HCT116 (cell line): ENCODE results near the gene TIGD2. TPM values are rescaled to one million over a fixed set of nuclear protein-coding genes. Genes with fewer than 3 reads are reported as not detected.

Experiments
- ATAC-seq: fragments of 200-7000 bp; cut with Tn5 transposase; 2 replicates; pipeline ENCODE4 v1.9.1; 2020; ENCODE audit warnings: mild to moderate bottlenecking, moderate library complexity
- BruUV-seq: library from RNA; stranded (reverse); fragments of 400-500 nt; replicated peaks from 2 replicates; lab custom pipeline; 2021; lab: Mats Ljungman, UMichigan
- CTCF ChIA-PET: fragments of 300-600 bp; sonication (Branson Sonifier 250); formaldehyde crosslinking; loops from one replicate; lab custom pipeline; 2021; ENCODE audit warnings: antibody characterized with exemption; lab: Charles Lee
- POLR2A ChIA-PET: fragments of 300-600, 350-600 bp; sonication (Branson Sonifier 250); formaldehyde crosslinking; loops from one replicate; lab custom pipeline; 2021; ENCODE audit warnings: antibody characterized with exemption; lab: Charles Lee
- RAD21 ChIA-PET, 2 experiments: fragments of 300-600 bp; sonication (Branson Sonifier 250); formaldehyde crosslinking; loops; one replicate each; lab custom pipeline; 2023; ENCODE audit warnings: low total read pairs in 2 of 2; ENCODE audit not compliant: uncharacterized antibody in 2 of 2, unreplicated experiment in 2 of 2, low non-redundant PET in 1 of 2; lab: Charles Lee
- DNase-seq: peaks from one replicate; pipeline ENCODE4 v3.0.0-alpha.2; 2010; ENCODE audit warnings: low read depth, low spot score
- H2AFZ ChIP-seq: fragments of 200-600 bp; shearing (Covaris generic), sonication (generic); 2 replicates; pipeline ENCODE4 v1.6.1; 2017; ENCODE audit warnings: low read depth, mixed run types, mixed read lengths, antibody characterized with exemption, low read length; ENCODE audit not compliant: poor library complexity, severe bottlenecking
- H3K27ac ChIP-seq: 2 replicates; pipeline ENCODE4 v1.5.1; 2012; ENCODE audit warnings: low read depth, low read length
- H3K27me3 ChIP-seq: fragments of 200-600 bp; sonication (generic); 2 replicates; pipeline ENCODE4 v1.6.1; 2016; ENCODE audit warnings: mixed run types, low read length, mixed read lengths; ENCODE audit not compliant: insufficient read depth
- H3K36me3 ChIP-seq, 2 experiments: fragments of 200-500 bp in 1 of 2; fragments of 200-600 bp in 1 of 2; sonication (Bioruptor generic) in 1 of 2; sonication (generic) in 1 of 2; 2 replicates each; pipeline versions ENCODE4 v1.5.1 to v1.6.1; 2014 to 2016; ENCODE audit warnings: low read length in 2 of 2, inconsistent platforms in 1 of 2, mixed read lengths in 1 of 2, mixed run types in 1 of 2; ENCODE audit not compliant: insufficient read depth in 2 of 2, control insufficient read depth in 1 of 2
- H3K4me1 ChIP-seq, 2 experiments: fragments of 200-600 bp in 1 of 2; sonication (generic) in 1 of 2; 2 replicates each; pipeline versions ENCODE4 v1.5.1 to v1.6.1; 2012 to 2017; ENCODE audit warnings: low read length in 2 of 2, inconsistent platforms in 1 of 2, mild to moderate bottlenecking in 1 of 2, mixed read lengths in 1 of 2, mixed run types in 1 of 2, moderate library complexity in 1 of 2; ENCODE audit not compliant: insufficient read depth in 2 of 2, control insufficient read depth in 1 of 2
- H3K4me2 ChIP-seq: fragments of 200-600 bp; sonication (generic); 2 replicates; pipeline ENCODE4 v1.6.1; 2017; ENCODE audit warnings: mixed run types, low read length, mixed read lengths
- H3K4me3 ChIP-seq, 2 experiments: fragments of 200-600 bp in 1 of 2; sonication (generic) in 1 of 2; replicated peaks in 1 of 2; 2 replicates each; pipeline ENCODE4 v1.5.1; 2011 to 2016; ENCODE audit warnings: low read length in 2 of 2, control low read depth in 1 of 2, low read depth in 1 of 2, mild to moderate bottlenecking in 1 of 2, mixed read lengths in 1 of 2, mixed run types in 1 of 2
- H3K79me2 ChIP-seq: fragments of 200-600 bp; sonication (generic); 2 replicates; pipeline ENCODE4 v1.6.1; 2017; ENCODE audit warnings: mild to moderate bottlenecking, mixed run types, low read length, moderate library complexity, mixed read lengths; ENCODE audit not compliant: insufficient read depth
- H3K9ac ChIP-seq: fragments of 200-600 bp; sonication (generic); 2 replicates; pipeline ENCODE4 v1.6.1; 2016; ENCODE audit warnings: low read length, mixed read lengths
- H3K9me2 ChIP-seq: fragments of 200-600 bp; sonication (generic), shearing (Covaris generic); 2 replicates; pipeline ENCODE4 v1.6.1; 2017; ENCODE audit warnings: mixed run types, mild to moderate bottlenecking, moderate library complexity; ENCODE audit not compliant: insufficient read depth
- H3K9me3 ChIP-seq, 2 experiments: fragments of 200-500 bp in 1 of 2; fragments of 200-600 bp in 1 of 2; sonication (Bioruptor generic) in 1 of 2; sonication (generic) in 1 of 2; 2 replicates each; pipeline ENCODE4 v1.6.1; 2014 to 2017; ENCODE audit warnings: low read length in 2 of 2, mixed read lengths in 2 of 2, inconsistent platforms in 1 of 2, low read depth in 1 of 2, mild to moderate bottlenecking in 1 of 2, mixed run types in 1 of 2, moderate library complexity in 1 of 2; ENCODE audit not compliant: control insufficient read depth in 1 of 2, insufficient read depth in 1 of 2
- H4K20me1 ChIP-seq: fragments of 200-600 bp; sonication (generic), shearing (Covaris generic); 2 replicates; pipeline ENCODE4 v1.6.1; 2017; ENCODE audit warnings: mixed run types, mild to moderate bottlenecking, moderate library complexity; ENCODE audit not compliant: insufficient read depth
- ATF3 ChIP-seq: IDR thresholded peaks from 2 replicates; pipeline ENCODE4 v1.6.1; 2012
- CBX3 ChIP-seq: IDR thresholded peaks from 2 replicates; pipeline ENCODE4 v1.6.1; 2012; ENCODE audit warnings: low read depth
- CEBPB ChIP-seq: IDR thresholded peaks from 2 replicates; pipeline ENCODE4 v1.6.1; 2012; ENCODE audit warnings: low read depth
- EZH2 ChIP-seq: fragments of 200-600 bp; sonication (generic); IDR thresholded peaks from 2 replicates; pipeline ENCODE4 v1.6.1; 2017; ENCODE audit warnings: antibody characterized with exemption, mixed run types
- FOSL1 ChIP-seq: IDR thresholded peaks from 2 replicates; pipeline ENCODE4 v1.6.1; 2012; ENCODE audit warnings: low read depth
- JUND ChIP-seq: IDR thresholded peaks from 2 replicates; pipeline ENCODE4 v1.6.1; 2012
- MAX ChIP-seq: IDR thresholded peaks from 2 replicates; pipeline ENCODE4 v1.6.1; 2012
- POLR2AphosphoS5 ChIP-seq: IDR thresholded peaks from 2 replicates; pipeline ENCODE4 v1.6.1; 2011; ENCODE audit warnings: mild to moderate bottlenecking, low read depth, low read length, moderate library complexity
- RAD21 ChIP-seq: IDR thresholded peaks from 2 replicates; pipeline ENCODE4 v1.6.1; 2012; ENCODE audit warnings: low read depth, mild to moderate bottlenecking
- SIN3A ChIP-seq: IDR thresholded peaks from 2 replicates; pipeline ENCODE4 v1.6.1; 2012; ENCODE audit warnings: low read depth
- SP1 ChIP-seq: IDR thresholded peaks from 2 replicates; pipeline ENCODE4 v1.6.1; 2012; ENCODE audit warnings: low read depth
- SRF ChIP-seq: IDR thresholded peaks from 2 replicates; pipeline ENCODE4 v1.6.1; 2012; ENCODE audit warnings: low read depth
- TCF7L2 ChIP-seq: IDR thresholded peaks from 2 replicates; pipeline ENCODE4 v1.7.0; 2011; ENCODE audit warnings: borderline replicate concordance, inconsistent platforms; ENCODE audit not compliant: insufficient read depth, insufficient read length; ENCODE audit errors: extremely low read depth
- ZBTB33 ChIP-seq: IDR thresholded peaks from 2 replicates; pipeline ENCODE4 v1.6.1; 2011; ENCODE audit warnings: mild to moderate bottlenecking, low read length, moderate library complexity; ENCODE audit not compliant: insufficient replicate concordance; ENCODE audit errors: extremely low read depth
- ZFX ChIP-seq: fragments of 450-650 bp; IDR thresholded peaks from 2 replicates; pipeline ENCODE4 v1.6.1; 2017
- intact Hi-C: fragments of 100-400 bp; cut with micrococcal nuclease; formaldehyde crosslinking; loops from 2 replicates; pipeline ENCODE4 v1.10.0; 2022
- total RNA-seq: library from RNA; stranded (reverse); gene quantifications from one replicate; pipeline ENCODE4 v1.2.1, GENCODE V29; 2021; ENCODE audit not compliant: unreplicated experiment
- TF ChIP-seq, protein P1 (sequence below): IDR thresholded peaks from 2 replicates; pipeline ENCODE4 v1.6.1; 2012; ENCODE audit warnings: low read depth

Gene TIGD2
- total RNA-seq, 1 experiment from 2014 or later = 10.3 TPM

DNA sequence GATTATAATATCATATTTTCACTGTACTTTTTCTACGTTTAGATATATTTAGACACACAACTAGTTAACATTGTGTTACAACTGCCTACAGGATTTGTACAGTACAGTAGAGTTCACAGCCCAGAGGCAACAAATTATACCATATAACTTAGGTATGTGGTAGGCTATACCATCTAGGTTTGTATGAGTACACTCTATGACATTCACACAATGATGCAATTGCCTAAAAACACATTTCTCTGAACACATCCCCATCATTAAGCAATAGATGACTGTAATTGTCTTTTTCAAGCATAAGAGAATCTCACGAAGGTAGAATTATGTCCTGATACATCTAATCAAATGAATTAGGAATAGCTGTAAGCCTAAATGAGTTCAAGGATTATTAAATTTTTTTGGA, 12.3 kb upstream of the TIGD2 start (continued):
- TF ChIP-seq ZBTB33 = no peak
- no peak for TF ChIP-seq SP1
- no peak for TF ChIP-seq JUND
- no peak for TF ChIP-seq TCF7L2
- TF ChIP-seq MAX = no peak
- no peak for TF ChIP-seq EZH2
- no peak for TF ChIP-seq SRF
- TF ChIP-seq, all 23 proteins: peak for 0

GRCh38 chr4:89099471-89099870, 11.9 kb upstream of the TIGD2 start:
- H3K79me2 ChIP-seq = no peaks in the 10 kb centered on the region
- RAD21 ChIA-PET = no interaction called here
- H3K27me3 ChIP-seq = no peaks in the 10 kb centered on the region
- no peaks in the 10 kb centered on the region for H3K36me3 ChIP-seq
- no peak for DNase-seq
- no peak overlapping the region for H3K4me3 ChIP-seq
- H4K20me1 ChIP-seq = no peaks in the 10 kb centered on the region
- TF ChIP-seq FOSL1 (no peak), EZH2 (no peak), CEBPB (no peak), SP1 (no peak), ZFX (no peak), CBX3 (no peak), POLR2AphosphoS5 (no peak), TCF7L2 (no peak), SIN3A (no peak), RAD21 (no peak), ATF3 (no peak)
- TF ChIP-seq, protein P1, sequence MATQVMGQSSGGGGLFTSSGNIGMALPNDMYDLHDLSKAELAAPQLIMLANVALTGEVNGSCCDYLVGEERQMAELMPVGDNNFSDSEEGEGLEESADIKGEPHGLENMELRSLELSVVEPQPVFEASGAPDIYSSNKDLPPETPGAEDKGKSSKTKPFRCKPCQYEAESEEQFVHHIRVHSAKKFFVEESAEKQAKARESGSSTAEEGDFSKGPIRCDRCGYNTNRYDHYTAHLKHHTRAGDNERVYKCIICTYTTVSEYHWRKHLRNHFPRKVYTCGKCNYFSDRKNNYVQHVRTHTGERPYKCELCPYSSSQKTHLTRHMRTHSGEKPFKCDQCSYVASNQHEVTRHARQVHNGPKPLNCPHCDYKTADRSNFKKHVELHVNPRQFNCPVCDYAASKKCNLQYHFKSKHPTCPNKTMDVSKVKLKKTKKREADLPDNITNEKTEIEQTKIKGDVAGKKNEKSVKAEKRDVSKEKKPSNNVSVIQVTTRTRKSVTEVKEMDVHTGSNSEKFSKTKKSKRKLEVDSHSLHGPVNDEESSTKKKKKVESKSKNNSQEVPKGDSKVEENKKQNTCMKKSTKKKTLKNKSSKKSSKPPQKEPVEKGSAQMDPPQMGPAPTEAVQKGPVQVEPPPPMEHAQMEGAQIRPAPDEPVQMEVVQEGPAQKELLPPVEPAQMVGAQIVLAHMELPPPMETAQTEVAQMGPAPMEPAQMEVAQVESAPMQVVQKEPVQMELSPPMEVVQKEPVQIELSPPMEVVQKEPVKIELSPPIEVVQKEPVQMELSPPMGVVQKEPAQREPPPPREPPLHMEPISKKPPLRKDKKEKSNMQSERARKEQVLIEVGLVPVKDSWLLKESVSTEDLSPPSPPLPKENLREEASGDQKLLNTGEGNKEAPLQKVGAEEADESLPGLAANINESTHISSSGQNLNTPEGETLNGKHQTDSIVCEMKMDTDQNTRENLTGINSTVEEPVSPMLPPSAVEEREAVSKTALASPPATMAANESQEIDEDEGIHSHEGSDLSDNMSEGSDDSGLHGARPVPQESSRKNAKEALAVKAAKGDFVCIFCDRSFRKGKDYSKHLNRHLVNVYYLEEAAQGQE = no peak
- ATAC-seq = no peak
- H3K9ac ChIP-seq = no peak overlapping the region
- H3K27ac ChIP-seq = no peak overlapping the region
- CTCF ChIA-PET = no interaction called here
- no peaks in the 10 kb centered on the region for H3K9me2 ChIP-seq
- BruUV-seq = no TSS peak
- H3K9me3 ChIP-seq = no peaks in the 10 kb centered on the region
- H2AFZ ChIP-seq = no peak overlapping the region
- POLR2A ChIA-PET = no interaction called here
- intact Hi-C loops = no loop called here
- no peak overlapping the region for H3K4me2 ChIP-seq
- H3K4me1 ChIP-seq = no peaks in the 10 kb centered on the region
